OCI-LY1 (cell line): ENCODE results near the gene NYAP1.
A peak's percentile ranks its signal among the peaks of the same experiment; 100 is the strongest.

ENCODE experiments used
- H2AFZ ChIP-seq: fragments of 200-600 bp; sonication (generic), shearing (Covaris generic); 2 replicates; pipeline ENCODE4 v1.6.0; 2014; ENCODE audit warnings: antibody characterized with exemption, mild to moderate bottlenecking, low read length
- H3F3A ChIP-seq: fragments of 200-600 bp; sonication (generic), shearing (Covaris generic); 2 replicates; pipeline ENCODE4 v1.6.0; 2014; ENCODE audit warnings: mild to moderate bottlenecking, antibody characterized with exemption, low read length, moderate library complexity; ENCODE audit not compliant: insufficient read depth
- H3K27ac ChIP-seq: fragments of 200-600 bp; sonication (generic); 2 replicates; pipeline ENCODE4 v1.5.1; 2014; ENCODE audit warnings: low read length, mixed run types, mild to moderate bottlenecking, low read depth; ENCODE audit not compliant: poor library complexity, severe bottlenecking
- H3K27me3 ChIP-seq: fragments of 200-600 bp; sonication (generic); 2 replicates; pipeline ENCODE4 v1.6.0; 2014; ENCODE audit warnings: antibody characterized with exemption, mild to moderate bottlenecking, low read length, moderate library complexity; ENCODE audit not compliant: insufficient read depth
- H3K36me3 ChIP-seq: fragments of 200-600 bp; sonication (generic); 2 replicates; pipeline ENCODE4 v1.6.1; 2014; ENCODE audit warnings: mild to moderate bottlenecking, antibody characterized with exemption, low read length, moderate library complexity, mixed read lengths; ENCODE audit not compliant: insufficient read depth
- H3K4me1 ChIP-seq: fragments of 200-600 bp; sonication (generic); 2 replicates; pipeline ENCODE4 v1.5.1; 2014; ENCODE audit warnings: mild to moderate bottlenecking, low read length, moderate library complexity; ENCODE audit not compliant: insufficient read depth, severe bottlenecking
- H3K4me2 ChIP-seq: fragments of 200-600 bp; sonication (generic), shearing (Covaris generic); 2 replicates; pipeline ENCODE4 v1.6.1; 2014; ENCODE audit warnings: low read length
- H3K4me3 ChIP-seq: fragments of 200-600 bp; sonication (generic); 2 replicates; pipeline ENCODE4 v1.5.1; 2014; ENCODE audit warnings: low read length, low read depth, mild to moderate bottlenecking, mixed read lengths; ENCODE audit not compliant: poor library complexity, severe bottlenecking
- H3K79me2 ChIP-seq: fragments of 200-600 bp; shearing (Covaris generic); 2 replicates; pipeline ENCODE4 v1.6.1; 2016; ENCODE audit warnings: mixed run types, low read length, mixed read lengths; ENCODE audit not compliant: insufficient read depth
- H3K9ac ChIP-seq: fragments of 200-600 bp; sonication (generic), shearing (Covaris generic); 2 replicates; pipeline ENCODE4 v1.6.1; 2014; ENCODE audit warnings: mild to moderate bottlenecking, low read length, mixed read lengths
- H3K9me2 ChIP-seq: fragments of 200-600 bp; sonication (generic), shearing (Covaris generic); 2 replicates; pipeline ENCODE4 v1.6.1; 2014; ENCODE audit warnings: low read depth, mild to moderate bottlenecking, low read length, mixed read lengths
- H3K9me3 ChIP-seq: fragments of 200-600 bp; shearing (Covaris generic); 2 replicates; pipeline ENCODE4 v1.6.1; 2014; ENCODE audit warnings: low read length, mixed read lengths
- H4K20me1 ChIP-seq: fragments of 200-600 bp; sonication (generic), shearing (Covaris generic); 2 replicates; pipeline ENCODE4 v1.6.0; 2016; ENCODE audit warnings: mild to moderate bottlenecking, low read length; ENCODE audit not compliant: insufficient read depth
- CTCF ChIP-seq: fragments of 200-600 bp; sonication (generic), shearing (Covaris generic); IDR thresholded peaks from 2 replicates; pipeline ENCODE4 v1.5.1; 2017; ENCODE audit warnings: mild to moderate bottlenecking, antibody characterized with exemption, low read length, moderate library complexity, mixed read lengths
- EZH2 ChIP-seq: fragments of 200-600 bp; sonication (generic), shearing (Covaris generic); IDR thresholded peaks from 2 replicates; pipeline ENCODE4 v1.8.0; 2017; ENCODE audit warnings: borderline replicate concordance, mixed run types, mild to moderate bottlenecking, antibody characterized with exemption, low read length, moderate library complexity, mixed read lengths

The NYAP1 gene

GRCh38 chr7:100464791-100465190, 18.9 kb upstream of the NYAP1 start:
- H3K4me2 ChIP-seq = no peak overlapping the region
- no peaks in the 10 kb centered on the region for H3K9me3 ChIP-seq
- no peaks in the 10 kb centered on the region for H3K27me3 ChIP-seq
- no peaks in the 10 kb centered on the region for H3K9me2 ChIP-seq
- no peak overlapping the region for H3K9ac ChIP-seq
- H3K4me1 ChIP-seq = no peaks in the 10 kb centered on the region
- no peaks in the 10 kb centered on the region for H3F3A ChIP-seq
- no peak overlapping the region for H3K4me3 ChIP-seq
- TF ChIP-seq CTCF = no peak
- TF ChIP-seq EZH2 = no peak
- no peaks in the 10 kb centered on the region for H3K79me2 ChIP-seq
- H2AFZ ChIP-seq = no peak overlapping the region
- H4K20me1 ChIP-seq = no peaks in the 10 kb centered on the region
- H3K36me3 ChIP-seq = peaks cover 8% of the 10 kb centered on the region
- H3K27ac ChIP-seq = no peak overlapping the region

- no peak overlapping the region for H3K27ac ChIP-seq
Observed at GRCh38 chr7:100465299-100465698, 18.4 kb upstream of the NYAP1 start.

GRCh38 chr7:100465702-100466311, 17.9 kb upstream of the NYAP1 start:
- Histone ChIP-seq H3F3A (no peaks in the 10 kb centered on the region), H2AFZ (no peak overlapping the region), H3K9ac (no peak overlapping the region), H3K36me3 (peaks cover 8% of the 10 kb centered on the region), H4K20me1 (no peaks in the 10 kb centered on the region), H3K27me3 (no peaks in the 10 kb centered on the region), H3K27ac (no peak overlapping the region), H3K4me1 (no peaks in the 10 kb centered on the region), H3K9me3 (no peaks in the 10 kb centered on the region), H3K79me2 (no peaks in the 10 kb centered on the region), H3K4me3 (no peak overlapping the region), H3K4me2 (no peak overlapping the region), H3K9me2 (no peaks in the 10 kb centered on the region)
- TF ChIP-seq EZH2 (no peak), CTCF (peak; percentile 33; the same call in 1 of the 2 replicates)

More at GRCh38 chr7:100465299-100465698, 18.4 kb upstream of the NYAP1 start:
- Histone ChIP-seq H3F3A (no peaks in the 10 kb centered on the region), H3K36me3 (peaks cover 8% of the 10 kb centered on the region), H3K4me2 (no peak overlapping the region), H2AFZ (no peak overlapping the region), H4K20me1 (no peaks in the 10 kb centered on the region), H3K4me1 (no peaks in the 10 kb centered on the region), H3K4me3 (no peak overlapping the region), H3K27me3 (no peaks in the 10 kb centered on the region), H3K9me2 (no peaks in the 10 kb centered on the region), H3K79me2 (no peaks in the 10 kb centered on the region), H3K9me3 (no peaks in the 10 kb centered on the region), H3K9ac (no peak overlapping the region)
- TF ChIP-seq CTCF (no peak), EZH2 (no peak)
